HepG2 (cell line): ENCODE results near the gene UBAC2. TPM values are rescaled to one million over a fixed set of nuclear protein-coding genes. Genes with fewer than 3 reads are reported as not detected.

Source experiments
- ATAC-seq: fragments of 200-7000 bp; cut with Tn5 transposase; 3 replicates; pipeline ENCODE4 v1.9.1; 2020; ENCODE audit warnings: mild to moderate bottlenecking, moderate library complexity
- BruUV-seq: library from RNA; stranded (reverse); fragments of 400-500 nt; replicated peaks from 2 replicates; lab custom pipeline; 2021; lab: Mats Ljungman, UMichigan
- CTCF ChIA-PET: fragments of 300-600 bp; formaldehyde crosslinking; extraction: SDS; loops from one replicate; lab custom pipeline; 2021; ENCODE audit warnings: low total read pairs, inconsistent platforms, low intra/inter-chr PET ratio; lab: Yijun Ruan, JAX
- POLR2A ChIA-PET: fragments of 350-600 bp; sonication (Branson Sonifier 250); formaldehyde crosslinking; loops from one replicate; lab custom pipeline; 2020; ENCODE audit warnings: antibody characterized with exemption, inconsistent platforms; lab: Yijun Ruan, JAX
- DNase-seq: peaks from one replicate; pipeline ENCODE4 v3.0.0-alpha.2; 2015; ENCODE audit warnings: low spot score
- FAIRE-seq: peaks from 3 replicates; lab custom pipeline; 2011; peaks lifted over from hg19 to GRCh38; lab: Jason Lieb, UNC
- H2AFZ ChIP-seq: one replicate; pipeline ENCODE4 v1.6.1; 2011; ENCODE audit warnings: low read length, inconsistent platforms
- H3K27ac ChIP-seq: fragments of 300-600 bp; 3 replicates; pipeline ENCODE4 v1.8.0; 2011; ENCODE audit warnings: mixed run types, mild to moderate bottlenecking, mixed read lengths, low read length, inconsistent platforms; ENCODE audit not compliant: insufficient read depth; ENCODE audit errors: extremely low read length
- H3K27me3 ChIP-seq, 2 experiments: fragments of 200-600 bp in 1 of 2; 2 replicates in 1 of 2; 3 replicates in 1 of 2; pipeline versions ENCODE4 v1.6.0 to v1.8.0; 2011; ENCODE audit warnings: low read length in 2 of 2, mild to moderate bottlenecking in 2 of 2, moderate library complexity in 2 of 2, inconsistent platforms in 1 of 2; ENCODE audit not compliant: insufficient read depth in 2 of 2, control insufficient read depth in 1 of 2
- H3K36me3 ChIP-seq, 2 experiments: fragments of 200-600 bp in 1 of 2; replicated peaks in 1 of 2; 2 replicates in 1 of 2; 3 replicates in 1 of 2; pipeline versions ENCODE4 v1.5.1 to v1.8.0; 2011; ENCODE audit warnings: low read length in 2 of 2, inconsistent platforms in 1 of 2; ENCODE audit not compliant: insufficient read depth in 2 of 2, control insufficient read depth in 1 of 2
- H3K4me1 ChIP-seq: 2 replicates; pipeline ENCODE4 v1.5.1; 2012; ENCODE audit warnings: low read length, inconsistent platforms; ENCODE audit not compliant: insufficient read depth
- H3K4me2 ChIP-seq: 2 replicates; pipeline ENCODE4 v1.6.0; 2011; ENCODE audit warnings: low read depth, low read length, inconsistent platforms
- H3K4me3 ChIP-seq, 3 experiments: fragments of 200-600 bp in 1 of 3; sonication (generic), shearing (Covaris generic) in 1 of 3; replicated peaks in 1 of 3; 2 replicates each; pipeline ENCODE4 v1.5.1; 2011 to 2016; ENCODE audit warnings: low read length in 3 of 3, inconsistent platforms in 2 of 3, low read depth in 2 of 3, mild to moderate bottlenecking in 2 of 3, control low read depth in 1 of 3, mixed read lengths in 1 of 3; ENCODE audit not compliant: insufficient read depth in 1 of 3
- H3K79me2 ChIP-seq: one replicate; pipeline ENCODE4 v1.6.1; 2011; ENCODE audit warnings: low read length, inconsistent platforms; ENCODE audit not compliant: insufficient read depth
- H3K9ac ChIP-seq: 2 replicates; pipeline ENCODE4 v1.6.0; 2011; ENCODE audit warnings: mild to moderate bottlenecking, low read depth, low read length, inconsistent platforms; ENCODE audit not compliant: insufficient read depth
- H3K9me3 ChIP-seq: 2 replicates; pipeline ENCODE4 v1.5.1; 2012; ENCODE audit warnings: mild to moderate bottlenecking, low read length
- H4K20me1 ChIP-seq: 2 replicates; pipeline ENCODE4 v1.6.0; 2011; ENCODE audit warnings: inconsistent platforms, mild to moderate bottlenecking, low read length, moderate library complexity; ENCODE audit not compliant: insufficient read depth
- EHMT2 ChIP-seq: fragments of 200-600 bp; sonication (generic); IDR thresholded peaks from 2 replicates; pipeline ENCODE4 v1.7.0; 2017; ENCODE audit warnings: antibody characterized with exemption, low read depth, low read length, borderline replicate concordance
- MEIS1 ChIP-seq: sonication (generic); formaldehyde crosslinking; IDR thresholded peaks from 2 replicates; pipeline ENCODE4 v1.9.0; 2021; ENCODE audit warnings: mild to moderate bottlenecking, missing genetic modification reagents, moderate library complexity, borderline replicate concordance
- SAFB2 ChIP-seq: sonication (generic); formaldehyde crosslinking; IDR thresholded peaks from 2 replicates; pipeline ENCODE4 v1.5.1; 2020; ENCODE audit warnings: missing genetic modification reagents, low read depth, mild to moderate bottlenecking, borderline replicate concordance
- TEAD2 ChIP-seq: sonication (generic); formaldehyde crosslinking; IDR thresholded peaks from 2 replicates; pipeline ENCODE4 v1.9.0; 2021; ENCODE audit warnings: missing genetic modification reagents
- WGBS: methylation state at CpG from one replicate; pipeline ENCODE4 v1.1.6; 2017; ENCODE audit warnings: low lambda C conversion rate; 5-methylcytosine and 5-hydroxymethylcytosine counted together
- in situ Hi-C: cut with HindIII; loops from 2 replicates; pipeline ENCODE4 v1.10.0; 2017; ENCODE audit warnings: low pct_unique_long_range_greater_than_20kb; ENCODE audit not compliant: extremely low pct_ligation_motif_present
- intact Hi-C: fragments of 100-400 bp; cut with micrococcal nuclease; formaldehyde crosslinking; loops from one replicate; pipeline ENCODE4 v1.10.0; 2022; ENCODE audit not compliant: unreplicated experiment
- polyA plus RNA-seq, 8 experiments: library from polyadenylated mRNA; depleted of rRNA in 3 of 8; stranded (reverse) in 7 of 8; unstranded in 1 of 8; fragments of >200 nt; fragmentation: Illumina TruSeq in 4 of 8; extraction: Trizol in 4 of 8; gene quantifications; 2 replicates each; pipeline versions ENCODE4 v1.2.1 to v1.2.3, GENCODE V29; 2011 to 2016; ENCODE audit warnings: low read depth in 4 of 8, missing spikeins in 1 of 8, mixed read lengths in 1 of 8; ENCODE audit not compliant: insufficient read depth in 1 of 8
- total RNA-seq, 5 experiments: library from RNA; depleted of rRNA; stranded (reverse); fragments of >200 nt; fragmentation: Illumina TruSeq; extraction: Trizol; gene quantifications; 2 replicates each; pipeline ENCODE4 v1.2.3, GENCODE V29; 2016; ENCODE audit warnings: low read depth in 1 of 5
- TF ChIP-seq, protein P1 (sequence below): sonication (generic); formaldehyde crosslinking; IDR thresholded peaks from 2 replicates; pipeline ENCODE4 v1.5.0; 2020; ENCODE audit warnings: mild to moderate bottlenecking, missing genetic modification reagents
- TF ChIP-seq, protein P2 (sequence below): sonication (generic); formaldehyde crosslinking; IDR thresholded peaks from 2 replicates; pipeline ENCODE4 v1.5.0; 2020; ENCODE audit warnings: missing genetic modification reagents

Gene UBAC2
- total and polyA plus RNA-seq, 2 of the 13 experiments (the other 11 are each of a cell fraction or from before 2014, with no cell fraction given) = 61.3 to 80.8 TPM

DNA sequence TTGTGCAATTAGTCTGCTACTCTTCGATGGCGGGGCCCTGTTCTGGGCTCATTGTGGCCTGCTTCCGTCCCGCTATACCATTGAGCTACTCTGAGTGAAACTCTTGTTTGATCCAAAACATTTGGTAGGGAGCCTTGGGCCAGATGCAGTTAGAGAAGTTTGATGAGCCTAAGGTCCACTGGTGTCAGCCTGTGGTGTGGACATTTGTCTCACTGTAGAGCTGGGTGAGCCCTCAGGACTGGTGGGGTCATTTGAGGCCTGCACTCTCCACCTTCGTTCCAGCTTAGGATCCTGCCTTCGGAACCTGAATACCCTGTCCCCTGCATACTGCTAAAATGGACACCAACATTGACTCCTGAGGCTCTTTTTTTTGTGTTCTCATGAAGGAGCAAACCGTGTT, 6.9 kb downstream of the UBAC2 start:
- POLR2A ChIA-PET = no interaction called here
- H2AFZ ChIP-seq = no peak overlapping the region
- CTCF ChIA-PET = no interaction called here
- 97% methylated on average over 7 of the region's 7 CpGs for WGBS
- TF ChIP-seq TEAD2 (CRISPR knock-in tag) (no peak), MEIS1 (CRISPR knock-in tag) (no peak), SAFB2 (CRISPR knock-in tag) (no peak), EHMT2 (no peak)
- TF ChIP-seq, protein P1, sequence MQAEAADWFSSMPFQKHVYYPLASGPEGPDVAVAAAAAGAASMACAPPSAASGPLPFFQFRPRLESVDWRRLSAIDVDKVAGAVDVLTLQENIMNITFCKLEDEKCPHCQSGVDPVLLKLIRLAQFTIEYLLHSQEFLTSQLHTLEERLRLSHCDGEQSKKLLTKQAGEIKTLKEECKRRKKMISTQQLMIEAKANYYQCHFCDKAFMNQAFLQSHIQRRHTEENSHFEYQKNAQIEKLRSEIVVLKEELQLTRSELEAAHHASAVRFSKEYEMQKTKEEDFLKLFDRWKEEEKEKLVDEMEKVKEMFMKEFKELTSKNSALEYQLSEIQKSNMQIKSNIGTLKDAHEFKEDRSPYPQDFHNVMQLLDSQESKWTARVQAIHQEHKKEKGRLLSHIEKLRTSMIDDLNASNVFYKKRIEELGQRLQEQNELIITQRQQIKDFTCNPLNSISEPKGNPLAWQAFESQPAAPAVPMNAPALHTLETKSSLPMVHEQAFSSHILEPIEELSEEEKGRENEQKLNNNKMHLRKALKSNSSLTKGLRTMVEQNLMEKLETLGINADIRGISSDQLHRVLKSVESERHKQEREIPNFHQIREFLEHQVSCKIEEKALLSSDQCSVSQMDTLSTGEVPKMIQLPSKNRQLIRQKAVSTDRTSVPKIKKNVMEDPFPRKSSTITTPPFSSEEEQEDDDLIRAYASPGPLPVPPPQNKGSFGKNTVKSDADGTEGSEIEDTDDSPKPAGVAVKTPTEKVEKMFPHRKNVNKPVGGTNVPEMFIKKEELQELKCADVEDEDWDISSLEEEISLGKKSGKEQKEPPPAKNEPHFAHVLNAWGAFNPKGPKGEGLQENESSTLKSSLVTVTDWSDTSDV (CRISPR knock-in tag) = no peak
- TF ChIP-seq, protein P2, sequence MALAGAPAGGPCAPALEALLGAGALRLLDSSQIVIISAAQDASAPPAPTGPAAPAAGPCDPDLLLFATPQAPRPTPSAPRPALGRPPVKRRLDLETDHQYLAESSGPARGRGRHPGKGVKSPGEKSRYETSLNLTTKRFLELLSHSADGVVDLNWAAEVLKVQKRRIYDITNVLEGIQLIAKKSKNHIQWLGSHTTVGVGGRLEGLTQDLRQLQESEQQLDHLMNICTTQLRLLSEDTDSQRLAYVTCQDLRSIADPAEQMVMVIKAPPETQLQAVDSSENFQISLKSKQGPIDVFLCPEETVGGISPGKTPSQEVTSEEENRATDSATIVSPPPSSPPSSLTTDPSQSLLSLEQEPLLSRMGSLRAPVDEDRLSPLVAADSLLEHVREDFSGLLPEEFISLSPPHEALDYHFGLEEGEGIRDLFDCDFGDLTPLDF = no peak
- TF ChIP-seq, all 625 proteins: peak for 0
- in situ Hi-C loops (no loop called here), intact Hi-C loops (no loop called here)
- Histone ChIP-seq H4K20me1 (peaks cover 16% of the 10 kb centered on the region; the same call in 1 of the 2 replicates), H3K27ac (no peak overlapping the region), H3K4me3 (no peak overlapping the region), H3K79me2 (peaks cover 86% of the 10 kb centered on the region), H3K9me3 (no peaks in the 10 kb centered on the region), H3K27me3 (no peaks in the 10 kb centered on the region), H3K9ac (no peak overlapping the region), H3K36me3 (peaks cover 7 to 21% of the 10 kb centered on the region in 2 experiments; a peak in 3 of 5 replicates), H3K4me2 (no peak overlapping the region), H3K4me1 (peaks cover 18% of the 10 kb centered on the region)
- DNase-seq = no peak
- ATAC-seq = no peak
- BruUV-seq = no TSS peak
- FAIRE-seq = no peak
